ENCODE data around the gene CD209.
"Not testable (repeated sequence)": the region's sequence is repeated elsewhere in the genome, so short reads cannot be mapped to it uniquely, and the experiment has no call there.

CD209 gene

DNA sequence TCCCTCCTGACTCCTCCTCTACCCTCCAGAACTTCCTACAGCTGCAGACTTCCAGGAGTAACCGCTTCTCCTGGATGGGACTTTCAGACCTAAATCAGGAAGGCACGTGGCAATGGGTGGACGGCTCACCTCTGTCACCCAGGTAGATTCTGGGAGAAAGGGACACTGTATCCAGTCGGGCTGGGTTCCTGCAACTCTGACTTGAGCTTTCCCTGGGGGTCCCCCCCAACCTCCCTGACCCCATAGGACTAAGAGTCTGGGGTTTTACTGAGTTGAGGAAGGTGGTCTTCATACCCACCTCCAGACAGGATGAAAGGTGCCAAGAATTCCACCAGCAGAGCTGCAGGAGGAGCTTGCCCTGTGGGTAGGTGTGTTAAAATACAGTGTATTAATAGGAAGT is 20.2 kb upstream of the CD209 start:
- TF ChIP-seq, protein P1, sequence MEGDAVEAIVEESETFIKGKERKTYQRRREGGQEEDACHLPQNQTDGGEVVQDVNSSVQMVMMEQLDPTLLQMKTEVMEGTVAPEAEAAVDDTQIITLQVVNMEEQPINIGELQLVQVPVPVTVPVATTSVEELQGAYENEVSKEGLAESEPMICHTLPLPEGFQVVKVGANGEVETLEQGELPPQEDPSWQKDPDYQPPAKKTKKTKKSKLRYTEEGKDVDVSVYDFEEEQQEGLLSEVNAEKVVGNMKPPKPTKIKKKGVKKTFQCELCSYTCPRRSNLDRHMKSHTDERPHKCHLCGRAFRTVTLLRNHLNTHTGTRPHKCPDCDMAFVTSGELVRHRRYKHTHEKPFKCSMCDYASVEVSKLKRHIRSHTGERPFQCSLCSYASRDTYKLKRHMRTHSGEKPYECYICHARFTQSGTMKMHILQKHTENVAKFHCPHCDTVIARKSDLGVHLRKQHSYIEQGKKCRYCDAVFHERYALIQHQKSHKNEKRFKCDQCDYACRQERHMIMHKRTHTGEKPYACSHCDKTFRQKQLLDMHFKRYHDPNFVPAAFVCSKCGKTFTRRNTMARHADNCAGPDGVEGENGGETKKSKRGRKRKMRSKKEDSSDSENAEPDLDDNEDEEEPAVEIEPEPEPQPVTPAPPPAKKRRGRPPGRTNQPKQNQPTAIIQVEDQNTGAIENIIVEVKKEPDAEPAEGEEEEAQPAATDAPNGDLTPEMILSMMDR (IDR thresholded peaks at IDR 0.05; ENCODE audit: low read depth, low read length, missing control alignments): no peak

DNA sequence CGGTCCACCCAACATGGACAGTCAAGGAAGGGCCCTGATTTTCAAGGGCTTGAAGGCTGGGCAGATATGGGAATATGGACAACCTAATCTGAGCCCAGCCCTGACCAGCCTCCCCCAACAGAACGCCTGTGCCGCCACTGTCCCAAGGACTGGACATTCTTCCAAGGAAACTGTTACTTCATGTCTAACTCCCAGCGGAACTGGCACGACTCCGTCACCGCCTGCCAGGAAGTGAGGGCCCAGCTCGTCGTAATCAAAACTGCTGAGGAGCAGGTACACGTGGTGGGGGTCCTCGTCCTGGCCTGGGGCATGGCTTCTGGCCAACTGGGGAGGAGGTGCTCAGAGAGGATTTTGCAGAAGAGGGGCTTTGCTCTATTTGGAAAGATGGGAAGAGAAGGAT is 19.2 kb upstream of the CD209 start:
- TF ChIP-seq, protein P1 (IDR thresholded peaks at IDR 0.05; ENCODE audit: low read depth, low read length, missing control alignments): no peak
- no peak overlapping the region for H3K4me3 ChIP-seq (ENCODE audit: low read depth, low read length)
- no peak for DNase-seq (ENCODE audit: low read depth)

More for the DNA sequence above, 20.2 kb upstream of the CD209 start:
- H3K4me3 ChIP-seq (ENCODE audit: low read depth, low read length): no peak overlapping the region
- DNase-seq (ENCODE audit: low read depth): no peak

DNA sequence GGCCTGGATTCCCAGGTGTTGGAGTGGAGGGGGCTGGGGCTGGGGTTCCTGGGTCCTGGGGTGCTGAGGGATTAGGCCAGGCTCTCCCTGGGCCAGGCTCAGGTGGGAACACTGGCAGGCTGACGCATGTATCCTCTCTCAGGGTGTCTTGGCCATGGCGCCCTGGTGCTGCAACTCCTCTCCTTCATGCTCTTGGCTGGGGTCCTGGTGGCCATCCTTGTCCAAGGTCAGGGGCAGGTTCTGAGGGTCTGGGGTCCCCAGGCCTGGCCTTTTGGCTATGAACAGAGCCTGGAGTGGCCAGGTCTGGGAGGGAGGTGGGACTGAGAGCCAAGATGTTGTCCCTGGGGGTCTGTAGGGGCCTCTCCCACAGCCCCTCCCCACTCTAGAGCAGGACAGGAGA is 17.7 kb upstream of the CD209 start:
- not testable (repeated sequence) for H3K4me3 ChIP-seq (ENCODE audit: low read depth, low read length); DNase-seq (ENCODE audit: low read depth)

DNA sequence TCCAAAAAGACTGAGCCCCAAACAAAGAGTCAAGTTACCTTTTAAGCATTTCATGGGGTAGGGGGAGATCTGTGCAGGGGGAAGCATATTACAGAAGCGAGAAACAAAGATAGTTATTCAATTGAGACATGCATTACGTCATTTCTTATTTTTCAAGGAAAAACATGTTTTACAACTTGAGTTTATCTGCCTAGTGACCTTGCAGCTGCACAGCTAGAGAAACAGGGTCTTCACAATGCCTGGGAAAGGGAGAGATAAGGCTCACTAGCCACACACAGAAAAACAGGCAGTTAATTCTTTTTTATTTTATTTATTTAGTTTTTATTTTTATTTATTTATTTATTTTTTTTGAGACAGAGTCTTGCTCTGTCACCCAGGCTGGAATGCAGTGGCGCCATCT is 16.8 kb upstream of the CD209 start:
- not testable (repeated sequence) for H3K4me3 ChIP-seq (ENCODE audit: low read depth, low read length); DNase-seq (ENCODE audit: low read depth)

GRCh38 chr19:7763696-7764095 is 16.4 kb upstream of the CD209 start:
- no peak overlapping the region for H3K4me3 ChIP-seq (ENCODE audit: low read depth, low read length)
- DNase-seq (ENCODE audit: low read depth): no peak
- TF ChIP-seq, protein P1 (IDR thresholded peaks at IDR 0.05; ENCODE audit: low read depth, low read length, missing control alignments): no peak

- TF ChIP-seq, protein P1 (IDR thresholded peaks at IDR 0.05; ENCODE audit: low read depth, low read length, missing control alignments): no peak
- no peak within 1 kb of the TSS for H3K4me3 ChIP-seq (ENCODE audit: low read depth, low read length)
- no peak for DNase-seq (ENCODE audit: low read depth)
These were observed 15.5 kb upstream of the CD209 start, which contains the start of gene CLEC4M for GRCh38 chr19:7762719-7763293. CLEC4M (plus strand) TSS chr19:7763243; CDS start chr19:7763267, 24 bp downstream.

DNA sequence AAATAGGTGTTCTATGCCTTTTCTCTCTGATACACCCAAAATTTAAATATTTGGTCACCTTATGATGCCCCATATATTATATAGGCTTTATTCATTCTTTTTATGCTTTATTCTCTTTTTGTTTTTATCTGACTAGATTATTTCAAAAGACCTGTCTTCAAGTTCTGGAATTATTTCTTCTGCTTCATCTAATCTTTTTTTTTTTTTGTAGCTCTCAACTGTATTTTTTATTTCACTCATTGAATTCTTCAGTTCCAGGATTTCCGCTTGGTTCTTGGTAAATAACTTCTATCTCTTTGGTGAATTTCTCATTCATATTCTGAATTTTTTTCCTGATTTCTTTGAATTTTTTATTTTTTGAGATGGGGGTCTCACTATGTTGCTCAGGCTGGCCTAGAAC is 11.8 kb upstream of the CD209 start:
- DNase-seq (ENCODE audit: low read depth): no peak
- TF ChIP-seq, protein P1 (IDR thresholded peaks at IDR 0.05; ENCODE audit: low read depth, low read length, missing control alignments): no peak

GRCh38 chr19:7757358-7757757 is 10.0 kb upstream of the CD209 start:
- no peak for DNase-seq (ENCODE audit: low read depth)
- H3K4me3 ChIP-seq (ENCODE audit: low read depth, low read length): no peak overlapping the region
- TF ChIP-seq, protein P1 (IDR thresholded peaks at IDR 0.05; ENCODE audit: low read depth, low read length, missing control alignments): no peak

More for the DNA sequence above, 11.8 kb upstream of the CD209 start:
- H3K4me3 ChIP-seq (ENCODE audit: low read depth, low read length): no peak overlapping the region

Measured in GM12864 (cell line).